Activated CD8-positive, alpha-beta memory T cell treated with anti-CD3 and anti-CD28 coated beads for 4 hours (primary cell): Measurements from ENCODE around the gene GAB1.

Source experiments
- DNase-seq, 2 donors: peaks; one replicate each; pipeline ENCODE4 v3.0.0-alpha.2; 2020; ENCODE audit warnings: low read depth in 2 of 2

The GAB1 gene

DNA sequence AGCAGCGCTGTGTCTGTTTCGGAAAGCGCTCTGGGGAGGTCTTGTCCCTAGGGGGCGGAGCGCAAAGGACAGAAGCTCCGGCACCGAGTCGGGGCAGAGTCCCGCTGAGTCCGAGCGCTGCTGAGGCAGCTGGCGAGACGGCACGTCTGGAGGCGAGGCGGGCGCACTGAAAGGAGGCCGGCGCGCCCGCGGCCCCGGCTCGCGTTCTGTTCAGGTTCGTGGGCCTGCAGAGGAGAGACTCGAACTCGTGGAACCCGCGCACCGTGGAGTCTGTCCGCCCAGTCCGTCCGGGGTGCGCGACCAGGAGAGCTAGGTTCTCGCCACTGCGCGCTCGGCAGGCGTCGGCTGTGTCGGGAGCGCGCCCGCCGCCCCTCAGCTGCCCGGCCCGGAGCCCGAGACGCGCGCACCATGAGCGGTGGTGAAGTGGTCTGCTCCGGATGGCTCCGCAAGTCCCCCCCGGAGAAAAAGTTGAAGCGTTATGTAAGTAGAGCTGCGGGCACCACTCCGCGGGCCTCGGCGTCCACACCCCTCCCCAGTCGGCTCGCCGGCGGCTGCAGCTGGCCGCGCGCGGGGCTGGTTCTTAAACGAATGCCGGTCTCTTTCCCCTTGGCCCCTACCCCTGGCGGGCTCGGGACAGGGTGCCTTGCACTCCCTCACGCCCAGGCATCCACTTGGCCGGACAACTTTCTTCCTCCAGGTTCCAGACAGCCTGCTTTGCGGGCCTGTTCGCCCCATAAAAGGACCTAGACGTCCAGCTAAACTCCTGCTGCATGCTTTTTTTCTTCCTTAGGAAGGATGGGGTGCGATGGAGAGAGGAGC, at the start of gene GAB1:
Gene GAB1, plus strand, starts transcription at position 96 of the 819 bp plus-strand sequence. Its CDS starts 313 bp downstream, at position 409.
- no peak for DNase-seq

- no peak for DNase-seq
Measured at GRCh38 chr4:143287572-143287923, 49.1 kb upstream of the GAB1 start.

DNA sequence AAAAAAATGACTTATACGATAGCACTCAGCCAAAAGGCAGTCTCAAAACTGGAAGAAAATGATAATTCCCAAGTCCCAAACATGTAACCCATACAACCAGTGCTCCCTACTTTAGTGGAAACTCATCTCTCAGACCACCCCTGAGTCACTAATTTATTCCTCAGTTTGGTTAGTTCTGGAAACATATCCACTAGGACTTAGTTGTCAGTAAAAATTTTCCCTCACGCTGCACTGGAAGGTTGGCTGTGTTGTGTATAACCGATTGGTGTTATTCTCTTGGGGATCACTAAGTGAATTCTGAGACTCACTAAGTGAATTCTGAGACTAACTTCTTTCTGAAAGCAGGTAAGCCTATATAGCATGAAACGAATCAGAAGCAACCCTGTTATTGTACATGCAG, 48.5 kb upstream of the GAB1 start:
- no peak for DNase-seq

DNA sequence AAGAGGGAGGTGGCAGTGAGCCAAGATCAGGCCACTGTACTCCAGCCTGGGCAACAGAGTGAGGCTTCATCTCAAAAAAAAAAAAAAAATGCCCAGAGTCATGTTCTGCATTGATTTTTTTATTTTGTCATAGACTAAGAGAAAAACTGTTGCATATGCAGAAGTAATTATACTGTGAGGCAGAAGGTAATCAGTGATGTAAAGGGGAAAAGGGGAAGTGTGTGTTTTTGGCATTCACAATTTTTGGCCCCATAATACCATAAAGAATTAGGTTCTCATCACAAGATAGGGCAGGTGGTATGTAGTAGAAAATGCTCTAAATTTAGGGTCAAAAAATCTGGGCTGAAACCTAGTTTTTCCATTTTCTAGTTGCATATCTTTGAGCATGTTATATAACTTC, 47.3 kb upstream of the GAB1 start:
- DNase-seq, result no peak

DNA sequence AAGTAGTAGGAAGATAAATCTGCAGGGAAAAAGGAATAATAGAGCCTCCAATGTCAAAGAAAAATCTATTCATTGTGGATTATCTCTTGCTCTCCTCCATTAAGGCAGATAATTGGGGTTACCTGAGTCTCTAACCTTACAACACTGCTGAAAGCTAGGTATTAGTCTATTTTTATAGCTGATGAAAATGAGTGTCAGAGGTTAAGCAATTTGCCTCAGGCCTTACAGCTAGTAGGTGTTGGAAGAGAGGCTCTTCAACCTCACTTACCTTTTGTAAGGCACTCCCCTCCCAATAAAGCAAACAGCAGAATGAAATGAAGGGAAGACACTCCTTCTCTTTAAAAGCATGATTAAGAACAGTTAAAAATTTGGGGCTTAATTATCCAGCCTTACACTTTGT, 45.4 kb upstream of the GAB1 start:
- no peak for DNase-seq

DNA sequence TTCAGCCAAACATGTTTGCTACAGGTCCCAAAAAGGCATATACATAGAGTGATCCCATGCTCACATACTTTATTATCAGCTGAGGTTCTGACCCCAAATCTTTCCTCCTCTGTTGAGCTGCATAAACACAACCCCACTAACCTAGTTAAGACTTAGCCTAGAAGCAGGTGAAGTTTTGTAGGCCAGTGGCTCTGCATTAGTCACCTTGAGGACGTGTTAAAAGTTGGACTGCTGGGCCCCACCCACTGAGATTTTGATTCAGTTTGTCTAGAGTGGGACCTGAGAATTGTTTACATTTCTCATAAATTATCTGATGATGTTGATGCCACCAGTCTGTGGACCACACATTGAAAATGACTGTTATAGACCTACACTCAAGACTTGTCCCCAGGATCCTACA, 43.8 kb upstream of the GAB1 start:
- no peak for DNase-seq

- DNase-seq, result no peak
Measured at GRCh38 chr4:143294310-143294709, 42.4 kb upstream of the GAB1 start.

- DNase-seq, result no peak
Measured at GRCh38 chr4:143294710-143295275, 41.9 kb upstream of the GAB1 start.

- DNase-seq, result no peak
Measured at GRCh38 chr4:143296397-143297067, 40.1 kb upstream of the GAB1 start.

DNA sequence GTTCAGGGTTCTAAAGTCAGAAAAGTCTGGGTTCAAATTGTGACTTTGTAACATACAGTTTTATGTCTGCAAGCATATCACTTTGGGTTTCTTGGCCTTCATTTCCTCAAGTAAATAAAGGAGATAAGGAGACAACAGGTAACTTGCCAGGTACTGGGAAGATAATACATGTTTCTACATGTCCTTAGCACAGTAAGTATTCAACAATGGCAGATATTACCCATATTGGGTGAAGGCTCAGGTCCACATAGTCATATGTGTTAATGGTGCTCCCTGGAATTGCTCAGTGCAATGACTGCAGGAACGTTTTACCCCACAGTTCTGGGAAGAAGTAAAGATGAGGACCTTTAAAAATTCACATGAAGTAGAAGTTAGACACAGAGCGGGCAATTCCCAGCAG, 35.8 kb upstream of the GAB1 start:
- no peak for DNase-seq

GRCh38 chr4:143302536-143302935, 34.1 kb upstream of the GAB1 start:
- no peak for DNase-seq

DNA sequence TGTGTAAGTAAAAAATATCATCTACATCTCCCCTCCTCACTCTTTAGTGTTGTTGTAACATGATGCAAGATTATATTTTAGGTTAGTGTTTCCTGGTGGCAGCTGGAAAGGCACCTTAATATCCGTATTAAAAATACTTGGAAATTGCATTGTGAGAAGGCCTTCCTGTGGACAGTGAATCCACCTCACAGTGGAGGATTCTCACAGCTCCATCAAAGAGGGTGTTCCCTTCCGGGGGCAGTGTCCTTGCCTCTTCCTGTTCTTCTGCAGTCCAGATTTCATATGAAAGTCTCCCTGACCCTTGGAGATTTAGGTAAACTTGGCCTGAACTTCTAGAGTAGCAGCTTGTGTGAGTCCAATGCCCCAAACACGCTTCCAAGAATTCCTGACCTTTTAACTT, 29.9 kb upstream of the GAB1 start:
- DNase-seq, result no peak

DNA sequence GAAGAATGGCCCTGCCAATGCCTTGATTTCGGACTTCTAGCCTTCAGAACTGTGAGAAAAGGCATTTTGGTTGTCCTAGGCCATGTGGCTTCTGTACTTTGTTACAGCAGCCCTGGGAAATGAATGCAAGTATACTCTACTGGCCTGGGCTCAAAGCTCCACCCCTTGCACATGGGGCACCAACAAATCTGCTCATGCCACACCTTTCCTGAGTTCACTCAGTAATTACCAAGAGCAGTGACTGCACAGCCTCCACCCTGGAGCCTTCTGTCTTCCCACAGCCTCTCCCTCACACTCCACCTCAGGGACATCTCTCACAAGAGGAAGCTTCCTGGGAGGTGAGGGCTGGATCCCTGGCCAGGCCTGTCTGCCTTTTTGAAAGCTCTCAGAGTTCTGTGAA, 29.1 kb upstream of the GAB1 start:
- DNase-seq, result no peak

GRCh38 chr4:143308377-143308776, 28.3 kb upstream of the GAB1 start:
- DNase-seq, result no peak

DNA sequence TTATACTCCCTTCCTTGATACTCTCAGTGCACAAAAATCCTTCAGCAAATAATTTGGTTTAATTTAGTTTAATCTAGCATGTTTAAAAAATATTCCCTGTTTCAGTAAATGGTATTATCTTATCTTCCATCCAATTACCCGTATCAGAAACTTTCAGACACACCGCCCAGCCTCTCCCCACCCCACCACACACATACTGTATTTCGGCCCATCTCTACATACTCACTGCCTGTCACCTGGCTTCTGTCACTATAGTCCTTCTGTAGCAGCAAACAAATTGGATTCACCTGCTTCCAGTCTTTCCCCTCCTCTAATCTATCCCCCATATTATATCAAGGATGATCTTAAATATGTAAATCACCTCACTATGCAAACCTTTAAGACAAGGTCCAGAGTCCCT, 24.8 kb upstream of the GAB1 start:
- no peak for DNase-seq

- no peak for DNase-seq
Measured at GRCh38 chr4:143313521-143313920, 23.2 kb upstream of the GAB1 start.

GRCh38 chr4:143313996-143314395, 22.7 kb upstream of the GAB1 start:
- no peak for DNase-seq

DNA sequence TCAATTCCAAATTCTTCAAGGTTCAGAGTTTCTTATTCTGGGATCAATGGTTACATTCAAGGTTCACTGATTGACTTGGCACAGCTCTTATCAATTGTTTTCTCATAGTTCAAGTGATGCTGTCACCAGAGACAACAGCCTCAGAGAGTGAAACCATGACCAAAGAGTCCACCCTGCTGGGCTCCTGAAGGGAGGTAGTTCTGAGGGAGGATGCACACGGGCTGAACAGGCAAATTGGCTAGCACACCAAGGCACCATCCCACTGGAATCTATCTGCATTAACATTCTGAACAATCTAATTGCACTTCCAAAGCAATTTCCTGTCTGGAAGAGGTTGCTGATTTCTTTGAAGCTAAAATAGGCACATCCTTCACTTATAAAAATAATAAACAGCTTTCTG, 16.6 kb upstream of the GAB1 start:
- no peak for DNase-seq

GRCh38 chr4:143326735-143327134, 9.9 kb upstream of the GAB1 start:
- DNase-seq, result no peak

DNA sequence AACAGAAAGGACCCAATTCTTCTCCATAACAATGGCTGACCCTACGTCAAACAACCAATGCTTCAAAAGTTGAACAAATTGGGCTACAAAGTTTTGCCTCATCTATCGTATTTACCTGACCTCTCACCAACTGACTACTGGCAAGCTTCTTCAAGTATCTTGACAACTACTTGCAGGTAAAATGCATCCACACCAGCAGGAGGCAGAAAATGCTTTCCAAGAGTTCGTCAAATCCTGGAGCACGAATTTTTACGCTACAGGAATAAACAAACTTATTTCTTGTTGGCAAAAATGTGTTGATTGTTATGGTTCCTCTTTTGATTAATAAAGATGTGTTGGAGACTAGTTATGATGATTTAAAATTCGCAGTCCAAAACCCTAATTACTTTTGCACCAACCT, 6.7 kb upstream of the GAB1 start:
- no peak for DNase-seq

DNA sequence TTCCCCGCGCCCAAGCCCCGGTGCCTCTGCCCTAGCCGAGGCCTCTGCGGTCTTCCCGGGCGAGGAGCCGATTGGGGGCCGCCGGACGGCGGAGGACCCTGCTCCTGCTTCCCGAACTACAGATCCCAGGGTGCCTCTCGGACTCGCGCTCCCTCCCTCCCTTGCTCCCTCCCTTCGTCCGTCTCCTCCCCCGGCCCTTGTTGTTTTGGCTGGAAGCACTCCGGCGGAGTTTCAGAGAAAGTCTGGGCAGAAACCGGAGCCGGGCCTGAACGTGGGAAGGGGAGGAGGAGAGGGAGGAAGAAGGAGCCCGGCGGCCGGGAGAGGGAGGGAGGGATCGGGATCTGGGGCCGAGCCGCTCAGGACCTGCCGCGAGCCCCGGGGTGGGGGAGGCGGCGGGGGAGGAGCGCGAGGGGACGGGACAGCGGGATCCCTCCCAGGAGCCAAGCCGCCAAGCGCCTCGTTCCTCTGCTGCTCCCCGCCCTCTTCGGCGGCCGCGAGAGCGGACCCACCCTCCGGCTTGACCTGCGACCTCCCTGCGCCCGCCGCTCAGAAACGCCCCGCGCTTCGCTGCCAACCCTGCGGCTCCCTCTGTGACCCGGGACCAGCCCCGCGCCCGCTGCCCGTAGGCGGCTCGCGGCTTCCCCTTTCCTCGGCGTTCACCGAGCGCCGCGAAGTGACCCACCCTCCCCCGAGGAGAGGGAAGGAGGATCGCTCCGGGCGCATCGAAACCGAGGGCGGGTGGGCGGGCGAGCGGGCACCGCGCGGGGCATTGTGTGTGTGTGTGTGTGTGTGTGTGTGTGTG, 496 bp upstream of the GAB1 start:
- no peak for DNase-seq

GRCh38 chr4:143337600-143338287, 1.1 kb downstream of the GAB1 start:
- DNase-seq, result no peak
